ENCODE data around the gene IRF2BPL.

DNA sequence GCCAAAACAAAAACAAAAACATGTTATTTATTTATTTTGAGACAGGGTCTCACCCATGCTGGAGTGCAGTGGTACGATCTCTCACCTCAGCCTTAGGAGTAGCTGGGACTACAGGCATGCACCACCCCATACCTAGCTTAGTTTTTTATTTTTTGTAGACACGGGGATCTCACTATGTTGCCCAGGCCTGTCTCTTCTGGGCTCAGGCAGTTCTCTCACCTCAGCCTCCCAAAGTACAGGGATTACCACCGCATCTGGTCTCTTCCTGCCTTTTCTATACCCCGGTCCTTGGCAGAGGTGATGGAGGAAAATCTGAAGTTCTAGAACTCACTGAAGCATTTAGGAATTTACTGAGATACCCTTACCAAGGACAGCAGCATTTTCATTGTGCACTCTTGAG lies 6.8 kb upstream of the IRF2BPL start:
- no peak for TF ChIP-seq KDM1A (IDR thresholded peaks at IDR 0.05; ENCODE audit: borderline replicate concordance, low read length)
- no peak for TF ChIP-seq EZH2 (IDR thresholded peaks at IDR 0.05; ENCODE audit: low read depth, low read length, severe bottlenecking)
- TF ChIP-seq SP2 (IDR thresholded peaks at IDR 0.05; ENCODE audit: low read length) = no peak
- TF ChIP-seq, protein P1, sequence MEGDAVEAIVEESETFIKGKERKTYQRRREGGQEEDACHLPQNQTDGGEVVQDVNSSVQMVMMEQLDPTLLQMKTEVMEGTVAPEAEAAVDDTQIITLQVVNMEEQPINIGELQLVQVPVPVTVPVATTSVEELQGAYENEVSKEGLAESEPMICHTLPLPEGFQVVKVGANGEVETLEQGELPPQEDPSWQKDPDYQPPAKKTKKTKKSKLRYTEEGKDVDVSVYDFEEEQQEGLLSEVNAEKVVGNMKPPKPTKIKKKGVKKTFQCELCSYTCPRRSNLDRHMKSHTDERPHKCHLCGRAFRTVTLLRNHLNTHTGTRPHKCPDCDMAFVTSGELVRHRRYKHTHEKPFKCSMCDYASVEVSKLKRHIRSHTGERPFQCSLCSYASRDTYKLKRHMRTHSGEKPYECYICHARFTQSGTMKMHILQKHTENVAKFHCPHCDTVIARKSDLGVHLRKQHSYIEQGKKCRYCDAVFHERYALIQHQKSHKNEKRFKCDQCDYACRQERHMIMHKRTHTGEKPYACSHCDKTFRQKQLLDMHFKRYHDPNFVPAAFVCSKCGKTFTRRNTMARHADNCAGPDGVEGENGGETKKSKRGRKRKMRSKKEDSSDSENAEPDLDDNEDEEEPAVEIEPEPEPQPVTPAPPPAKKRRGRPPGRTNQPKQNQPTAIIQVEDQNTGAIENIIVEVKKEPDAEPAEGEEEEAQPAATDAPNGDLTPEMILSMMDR (IDR thresholded peaks at IDR 0.05; ENCODE audit: control extremely low read depth in 1 of 3, insufficient read depth in 1 of 3, low read depth in 1 of 3, low read length in 3 of 3) = no peak
- TF ChIP-seq CEBPB (IDR thresholded peaks at IDR 0.05; ENCODE audit: low read depth, low read length) = no peak
- TF ChIP-seq TEAD4 (IDR thresholded peaks at IDR 0.05; ENCODE audit: low read depth, low read length) = no peak
- no peak for TF ChIP-seq CREB1 (IDR thresholded peaks at IDR 0.05)
- TF ChIP-seq, protein P2, sequence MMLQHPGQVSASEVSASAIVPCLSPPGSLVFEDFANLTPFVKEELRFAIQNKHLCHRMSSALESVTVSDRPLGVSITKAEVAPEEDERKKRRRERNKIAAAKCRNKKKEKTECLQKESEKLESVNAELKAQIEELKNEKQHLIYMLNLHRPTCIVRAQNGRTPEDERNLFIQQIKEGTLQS (IDR thresholded peaks at IDR 0.05; ENCODE audit: insufficient read depth, low read depth, low read length) = no peak
